ENCODE measurements around the gene PIGX.

- TF ChIP-seq POLR2A (IDR thresholded peaks at IDR 0.05; ENCODE audit: low read length), result no peak
- TF ChIP-seq GATA1 (IDR thresholded peaks at IDR 0.05; ENCODE audit: low read depth, low read length), result no peak
Observed at GRCh38 chr3:196771067-196771466, 58.9 kb downstream of the PIGX start.
